Testis (tissue), 2 donors: Measurements from ENCODE around the gene TRPM4.

ENCODE experiments used
- CTCF ChIP-seq, 3 experiments: fragments of 450-650 bp in 2 of 3; fragments of 200-600 bp in 1 of 3; sonication (generic) in 1 of 3; IDR thresholded peaks; one replicate each; pipeline ENCODE4 v1.5.1; 2016 to 2019; ENCODE audit warnings: antibody characterized with exemption in 3 of 3, mild to moderate bottlenecking in 2 of 3, moderate library complexity in 1 of 3
- POLR2A ChIP-seq: fragments of 450-650 bp; IDR thresholded peaks from one replicate; pipeline ENCODE4 v1.6.1; 2017; ENCODE audit warnings: antibody characterized with exemption, mild to moderate bottlenecking, moderate library complexity

DNA sequence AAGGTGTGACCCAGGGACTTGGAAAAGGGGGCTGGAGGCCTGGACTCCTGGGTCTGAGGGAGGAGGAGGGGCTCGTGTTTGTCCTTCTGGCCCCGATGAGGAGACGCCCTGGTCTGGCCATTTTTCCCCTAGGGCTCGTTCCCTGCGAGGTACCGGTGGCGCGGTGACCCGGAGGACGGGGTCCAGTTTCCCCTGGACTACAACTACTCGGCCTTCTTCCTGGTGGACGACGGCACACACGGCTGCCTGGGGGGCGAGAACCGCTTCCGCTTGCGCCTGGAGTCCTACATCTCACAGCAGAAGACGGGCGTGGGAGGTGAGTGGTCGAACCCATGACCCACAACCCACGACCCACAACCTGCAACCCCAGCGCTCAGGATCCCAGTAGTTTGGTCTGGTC is 10.8 kb downstream of the TRPM4 start:
- TF ChIP-seq CTCF (IDR thresholded peaks at IDR 0.05) (no peak), POLR2A (no peak)
